HL-60 (cell line): Measurements from ENCODE around the gene RTN4RL1.
A peak's percentile ranks its signal among the peaks of the same experiment; 100 is the strongest.

ENCODE experiments used
- DNase-seq, 2 experiments: peaks; one replicate each; pipeline ENCODE4 v3.0.0-alpha.2; 2010 to 2020; ENCODE audit warnings: low read depth in 1 of 2, low spot score in 1 of 2
- H3K27ac ChIP-seq: fragments of 250-450 bp; sonication (Bioruptor Pico); replicated peaks from 2 replicates; pipeline ENCODE4 v1.5.1; 2020; ENCODE audit warnings: mild to moderate bottlenecking, moderate library complexity
- H3K27me3 ChIP-seq: fragments of 250-450 bp; sonication (Bioruptor Pico); 2 replicates; pipeline ENCODE4 v1.5.1; 2021; ENCODE audit warnings: mild to moderate bottlenecking, moderate library complexity; ENCODE audit not compliant: insufficient read depth, poor library complexity, severe bottlenecking
- H3K4me3 ChIP-seq: replicated peaks from 2 replicates; pipeline ENCODE4 v1.5.1; 2011; ENCODE audit warnings: mild to moderate bottlenecking, control low read depth, low read length; ENCODE audit not compliant: insufficient read depth
- GABPA ChIP-seq: IDR thresholded peaks from 2 replicates; pipeline ENCODE4 v1.6.1; 2012; ENCODE audit warnings: low read depth
- POLR2AphosphoS5 ChIP-seq: IDR thresholded peaks from 2 replicates; pipeline ENCODE4 v1.6.1; 2012; ENCODE audit warnings: low read depth
- SPI1 ChIP-seq: IDR thresholded peaks from 2 replicates; pipeline ENCODE4 v1.6.1; 2012; ENCODE audit warnings: low read depth, mild to moderate bottlenecking, borderline replicate concordance
- TF ChIP-seq, protein P1 (sequence below): IDR thresholded peaks from 2 replicates; pipeline ENCODE4 v1.6.1; 2012; ENCODE audit warnings: low read depth; ENCODE audit not compliant: insufficient replicate concordance
- TF ChIP-seq, protein P2 (sequence below): IDR thresholded peaks from one replicate; pipeline ENCODE4 v1.5.1; 2011; ENCODE audit warnings: low read length, control low read depth, inconsistent platforms; ENCODE audit not compliant: insufficient read depth

RTN4RL1 gene

DNA sequence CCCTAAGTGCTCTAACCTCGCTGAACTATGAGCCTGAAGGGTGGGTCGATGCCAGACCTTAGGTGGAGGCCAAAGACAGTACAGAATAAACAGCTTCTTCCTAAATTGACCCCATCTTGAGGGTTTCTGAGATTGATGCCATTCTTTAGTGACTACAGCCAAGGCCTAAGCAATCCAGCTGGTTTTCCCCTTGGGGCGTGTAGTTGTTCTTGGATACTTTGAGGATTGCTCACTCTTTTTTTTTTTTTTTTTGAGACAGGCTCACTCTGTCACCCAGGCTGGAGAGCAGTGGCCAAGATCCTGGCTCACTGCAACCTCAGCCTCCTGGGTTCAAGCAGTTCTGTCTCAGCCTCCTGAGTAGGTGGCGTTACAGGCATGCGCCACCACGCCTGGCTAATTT, 18.7 kb upstream of the RTN4RL1 start:
- Histone ChIP-seq H3K4me3 (no peak overlapping the region), H3K27me3 (no peaks in the 10 kb centered on the region), H3K27ac (no peak overlapping the region)
- TF ChIP-seq POLR2AphosphoS5 (no peak), GABPA (no peak), SPI1 (no peak)
- TF ChIP-seq, protein P1, sequence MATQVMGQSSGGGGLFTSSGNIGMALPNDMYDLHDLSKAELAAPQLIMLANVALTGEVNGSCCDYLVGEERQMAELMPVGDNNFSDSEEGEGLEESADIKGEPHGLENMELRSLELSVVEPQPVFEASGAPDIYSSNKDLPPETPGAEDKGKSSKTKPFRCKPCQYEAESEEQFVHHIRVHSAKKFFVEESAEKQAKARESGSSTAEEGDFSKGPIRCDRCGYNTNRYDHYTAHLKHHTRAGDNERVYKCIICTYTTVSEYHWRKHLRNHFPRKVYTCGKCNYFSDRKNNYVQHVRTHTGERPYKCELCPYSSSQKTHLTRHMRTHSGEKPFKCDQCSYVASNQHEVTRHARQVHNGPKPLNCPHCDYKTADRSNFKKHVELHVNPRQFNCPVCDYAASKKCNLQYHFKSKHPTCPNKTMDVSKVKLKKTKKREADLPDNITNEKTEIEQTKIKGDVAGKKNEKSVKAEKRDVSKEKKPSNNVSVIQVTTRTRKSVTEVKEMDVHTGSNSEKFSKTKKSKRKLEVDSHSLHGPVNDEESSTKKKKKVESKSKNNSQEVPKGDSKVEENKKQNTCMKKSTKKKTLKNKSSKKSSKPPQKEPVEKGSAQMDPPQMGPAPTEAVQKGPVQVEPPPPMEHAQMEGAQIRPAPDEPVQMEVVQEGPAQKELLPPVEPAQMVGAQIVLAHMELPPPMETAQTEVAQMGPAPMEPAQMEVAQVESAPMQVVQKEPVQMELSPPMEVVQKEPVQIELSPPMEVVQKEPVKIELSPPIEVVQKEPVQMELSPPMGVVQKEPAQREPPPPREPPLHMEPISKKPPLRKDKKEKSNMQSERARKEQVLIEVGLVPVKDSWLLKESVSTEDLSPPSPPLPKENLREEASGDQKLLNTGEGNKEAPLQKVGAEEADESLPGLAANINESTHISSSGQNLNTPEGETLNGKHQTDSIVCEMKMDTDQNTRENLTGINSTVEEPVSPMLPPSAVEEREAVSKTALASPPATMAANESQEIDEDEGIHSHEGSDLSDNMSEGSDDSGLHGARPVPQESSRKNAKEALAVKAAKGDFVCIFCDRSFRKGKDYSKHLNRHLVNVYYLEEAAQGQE, result no peak
- TF ChIP-seq, protein P2, sequence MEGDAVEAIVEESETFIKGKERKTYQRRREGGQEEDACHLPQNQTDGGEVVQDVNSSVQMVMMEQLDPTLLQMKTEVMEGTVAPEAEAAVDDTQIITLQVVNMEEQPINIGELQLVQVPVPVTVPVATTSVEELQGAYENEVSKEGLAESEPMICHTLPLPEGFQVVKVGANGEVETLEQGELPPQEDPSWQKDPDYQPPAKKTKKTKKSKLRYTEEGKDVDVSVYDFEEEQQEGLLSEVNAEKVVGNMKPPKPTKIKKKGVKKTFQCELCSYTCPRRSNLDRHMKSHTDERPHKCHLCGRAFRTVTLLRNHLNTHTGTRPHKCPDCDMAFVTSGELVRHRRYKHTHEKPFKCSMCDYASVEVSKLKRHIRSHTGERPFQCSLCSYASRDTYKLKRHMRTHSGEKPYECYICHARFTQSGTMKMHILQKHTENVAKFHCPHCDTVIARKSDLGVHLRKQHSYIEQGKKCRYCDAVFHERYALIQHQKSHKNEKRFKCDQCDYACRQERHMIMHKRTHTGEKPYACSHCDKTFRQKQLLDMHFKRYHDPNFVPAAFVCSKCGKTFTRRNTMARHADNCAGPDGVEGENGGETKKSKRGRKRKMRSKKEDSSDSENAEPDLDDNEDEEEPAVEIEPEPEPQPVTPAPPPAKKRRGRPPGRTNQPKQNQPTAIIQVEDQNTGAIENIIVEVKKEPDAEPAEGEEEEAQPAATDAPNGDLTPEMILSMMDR, result no peak
- DNase-seq, result no peak

DNA sequence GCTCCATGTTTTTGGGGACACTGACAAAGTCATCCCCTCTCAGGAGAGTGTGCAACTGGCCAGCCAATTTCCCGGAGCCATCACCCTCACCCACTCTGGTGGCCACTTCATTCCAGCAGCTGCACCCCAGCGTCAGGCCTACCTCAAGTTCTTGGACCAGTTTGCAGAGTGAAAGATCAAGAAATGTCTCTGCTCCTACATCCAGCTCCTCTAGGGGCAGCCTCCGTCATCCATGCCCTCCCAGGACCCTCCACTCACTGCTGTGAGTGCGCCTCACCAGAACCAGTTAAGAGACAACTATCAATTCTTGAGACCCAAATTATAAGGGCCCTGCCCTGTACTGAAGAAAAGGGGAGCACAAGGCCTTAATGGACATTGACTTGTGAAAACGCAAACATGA, 17.8 kb upstream of the RTN4RL1 start:
- H3K27ac ChIP-seq, result no peak overlapping the region
- DNase-seq, result no peak
- TF ChIP-seq POLR2AphosphoS5 (no peak), SPI1 (no peak), GABPA (no peak)
- TF ChIP-seq, protein P1, result no peak
- TF ChIP-seq, protein P2, result no peak
- H3K27me3 ChIP-seq, result no peaks in the 10 kb centered on the region
- peak overlapping the region; percentile 65 for H3K4me3 ChIP-seq

DNA sequence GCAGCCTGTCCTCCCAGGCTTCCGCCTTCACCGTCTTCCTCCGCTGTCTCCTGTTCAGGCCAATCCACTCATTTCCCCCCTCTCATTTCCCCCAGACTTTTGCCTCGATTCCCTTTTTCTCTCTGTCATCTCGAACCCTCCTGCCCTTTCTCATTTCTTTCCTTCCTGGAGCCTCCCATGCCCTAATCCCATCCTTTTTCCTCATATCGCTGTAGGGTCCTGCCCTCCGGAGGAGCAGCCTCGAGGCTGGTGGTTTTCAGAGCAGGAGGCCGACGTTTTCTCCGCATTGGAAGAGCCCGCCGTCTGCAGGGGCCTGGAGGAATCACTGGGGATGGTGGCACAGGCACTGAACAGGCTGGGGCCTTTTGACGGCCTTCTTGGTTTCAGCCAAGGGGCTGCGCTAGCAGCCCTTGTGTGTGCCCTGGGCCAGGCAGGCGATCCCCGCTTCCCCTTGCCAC, 17.3 kb upstream of the RTN4RL1 start:
- H3K4me3 ChIP-seq, result peak overlapping the region; percentile 65
- no peaks in the 10 kb centered on the region for H3K27me3 ChIP-seq
- peak overlapping the region; percentile 82 for H3K27ac ChIP-seq
- no peak for DNase-seq
- TF ChIP-seq, protein P2, result no peak
- TF ChIP-seq, protein P1, result no peak
- no peak for TF ChIP-seq POLR2AphosphoS5
- TF ChIP-seq SPI1, result no peak
- TF ChIP-seq GABPA, result no peak
